Kidney tubule cell (primary cell): ENCODE measurements around the gene SYNJ1.
"Not testable (repeated sequence)": the region's sequence is repeated elsewhere in the genome, so short reads cannot be mapped to it uniquely, and the experiment has no call there.

Source experiments
- DNase-seq: peaks from one replicate; pipeline ENCODE4 v3.0.0-alpha.2; 2018; ENCODE audit warnings: low spot score

SYNJ1 gene

GRCh38 chr21:32733990-32734613 lies 6.3 kb upstream of the SYNJ1 start:
- no peak for DNase-seq

- DNase-seq: no peak
Measured at GRCh38 chr21:32733356-32733755, 5.5 kb upstream of the SYNJ1 start.

- DNase-seq: no peak
Measured at GRCh38 chr21:32732544-32732943, 4.7 kb upstream of the SYNJ1 start.

- DNase-seq: no peak
Measured at GRCh38 chr21:32728848-32729247, 1.0 kb upstream of the SYNJ1 start.

- DNase-seq: no peak
Measured at GRCh38 chr21:32728456-32728839, 635 bp upstream of the SYNJ1 start.

GRCh38 chr21:32726839-32727686 lies 750 bp downstream of the SYNJ1 start:
- peak; percentile 53 for DNase-seq

GRCh38 chr21:32719085-32719484 lies 8.7 kb downstream of the SYNJ1 start:
- peak; percentile 51 for DNase-seq

GRCh38 chr21:32717851-32718316 lies 9.9 kb downstream of the SYNJ1 start:
- peak; percentile 60 for DNase-seq

- DNase-seq: no peak
Measured at GRCh38 chr21:32716486-32716885, 11.3 kb downstream of the SYNJ1 start.

- no peak for DNase-seq
Measured at GRCh38 chr21:32713726-32714125, 14.1 kb downstream of the SYNJ1 start.

- DNase-seq: no peak
Measured at GRCh38 chr21:32712641-32713040, 15.2 kb downstream of the SYNJ1 start.

GRCh38 chr21:32712043-32712442 lies 15.8 kb downstream of the SYNJ1 start:
- peak; percentile 13 for DNase-seq

- no peak for DNase-seq
Measured at GRCh38 chr21:32710987-32711386, 16.8 kb downstream of the SYNJ1 start.

- no peak for DNase-seq
Measured at GRCh38 chr21:32710069-32710784, 17.6 kb downstream of the SYNJ1 start.

- DNase-seq: no peak
Measured at GRCh38 chr21:32708069-32708468, 19.7 kb downstream of the SYNJ1 start.

GRCh38 chr21:32705901-32706300 lies 21.9 kb downstream of the SYNJ1 start:
- no peak for DNase-seq

GRCh38 chr21:32705139-32705538 lies 22.7 kb downstream of the SYNJ1 start:
- DNase-seq: no peak

- DNase-seq: no peak
Measured at GRCh38 chr21:32702702-32703101, 25.1 kb downstream of the SYNJ1 start.

GRCh38 chr21:32698971-32699693 lies 28.7 kb downstream of the SYNJ1 start:
- no peak for DNase-seq

GRCh38 chr21:32698286-32698685 lies 29.5 kb downstream of the SYNJ1 start:
- DNase-seq: no peak

- DNase-seq: not testable (repeated sequence)
Measured at GRCh38 chr21:32695482-32695881, 32.3 kb downstream of the SYNJ1 start.

GRCh38 chr21:32693581-32693980 lies 34.2 kb downstream of the SYNJ1 start:
- no peak for DNase-seq
